Activated CD8-positive, alpha-beta T cell treated with anti-CD3 and anti-CD28 coated beads, Interleukin-2, amount 10 ng/mL, durations not matched to agents 7 days and 5 days (primary cell): ENCODE results near the gene SIN3B. TPM values are rescaled to one million over a fixed set of nuclear protein-coding genes. Genes with fewer than 3 reads are reported as not detected.

Experiments used
- ATAC-seq: fragments of 150-1000 bp; cut with Tn5 transposase; one replicate; pipeline ENCODE4 v1.10.0; 2021; ENCODE audit warnings: moderate library complexity
- CTCF ChIA-PET: fragments of 350-600 bp; sonication (Branson Sonifier 250); formaldehyde crosslinking; loops from one replicate; lab custom pipeline; 2021; ENCODE audit warnings: antibody characterized with exemption; lab: Charles Lee
- POLR2A ChIA-PET: fragments of 350-600 bp; sonication (Branson Sonifier 250); formaldehyde crosslinking; loops from one replicate; lab custom pipeline; 2021; ENCODE audit warnings: antibody characterized with exemption; lab: Charles Lee
- DNase-seq: peaks from one replicate; pipeline ENCODE4 v3.0.0-alpha.2; 2020
- H3K27ac Mint-ChIP-seq: one replicate; pipeline ENCODE4 v1.8.0; 2021; ENCODE audit warnings: mild to moderate bottlenecking, mixed read lengths
- H3K27me3 Mint-ChIP-seq: one replicate; pipeline ENCODE4 v1.8.0; 2021; ENCODE audit warnings: low read depth, mixed read lengths
- H3K36me3 Mint-ChIP-seq: one replicate; pipeline ENCODE4 v1.8.0; 2021; ENCODE audit warnings: low read depth, mixed read lengths
- H3K4me1 Mint-ChIP-seq: one replicate; pipeline ENCODE4 v1.8.0; 2021; ENCODE audit warnings: low read depth, mixed read lengths
- H3K4me3 Mint-ChIP-seq: one replicate; pipeline ENCODE4 v1.8.0; 2021; ENCODE audit warnings: mild to moderate bottlenecking, mixed read lengths
- H3K9me3 Mint-ChIP-seq: one replicate; pipeline ENCODE4 v1.8.0; 2022; ENCODE audit warnings: mixed read lengths; ENCODE audit not compliant: insufficient read depth
- total RNA-seq, 2 experiments: library from RNA; stranded (reverse); gene quantifications; one replicate each; pipeline ENCODE4 v1.2.3, GENCODE V29; 2021

SIN3B gene
- total RNA-seq, 2 experiments from 2014 or later: 30.5 to 31.9 TPM

DNA sequence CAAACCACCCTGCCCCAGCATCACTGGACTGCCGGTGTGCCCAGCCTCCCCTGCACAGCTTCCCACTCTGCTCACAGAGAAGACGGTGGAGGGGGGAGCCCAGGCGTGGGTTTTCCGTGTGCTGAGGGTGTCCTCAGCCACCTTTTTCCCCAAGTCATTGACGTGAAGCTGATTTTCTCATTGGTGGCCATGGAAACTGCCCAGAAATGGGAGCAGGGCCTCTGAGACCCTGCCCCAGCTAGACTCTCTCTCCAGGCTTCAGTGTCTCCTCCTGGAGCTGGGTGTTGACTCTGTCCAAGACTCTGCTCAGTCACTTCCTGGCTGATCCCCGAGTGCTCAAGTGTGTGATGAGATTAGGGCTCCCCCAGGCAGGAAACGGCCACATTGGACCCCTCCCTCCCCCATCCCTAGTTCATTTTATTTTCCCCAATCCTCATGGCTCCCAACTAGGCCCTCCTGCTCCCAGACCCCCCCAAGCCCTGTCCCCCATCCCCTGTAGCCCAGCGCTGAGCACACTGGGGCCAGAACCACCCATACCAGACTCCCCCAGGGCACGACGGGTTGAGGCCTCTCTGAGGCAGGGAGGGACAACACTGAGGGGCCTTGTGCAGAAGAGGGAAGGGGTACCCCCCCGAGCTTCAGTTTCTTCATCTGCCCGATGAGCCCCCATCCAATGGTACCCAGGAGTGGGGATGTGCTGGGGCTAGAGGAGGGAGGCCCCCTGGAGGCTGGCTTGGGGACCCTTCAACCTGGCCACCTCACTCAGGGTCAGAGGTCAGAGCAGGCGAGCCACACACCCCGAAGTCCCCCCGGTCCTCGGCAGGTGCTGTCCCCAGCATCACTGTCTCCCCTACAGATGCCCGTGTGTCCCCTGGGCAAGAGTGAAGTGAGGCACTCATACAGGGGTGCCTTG is 58.4 kb downstream of the SIN3B start:
- ChIA-PET CTCF (no interaction called here), POLR2A (no interaction called here)
- Mint-ChIP-seq H3K4me1 (peaks cover 50% of the 10 kb centered on the region), H3K27me3 (peaks cover 4% of the 10 kb centered on the region), H3K4me3 (no peak overlapping the region), H3K27ac (peak overlapping the region; percentile 30), H3K9me3 (peaks cover 4% of the 10 kb centered on the region), H3K36me3 (peaks cover 5% of the 10 kb centered on the region)
- ATAC-seq (no peak), DNase-seq (no peak)

GRCh38 chr19:16888629-16889365 is 59.6 kb downstream of the SIN3B start, which contains the start of gene F2RL3:
F2RL3 (plus strand) TSS chr19:16888999; CDS start chr19:16889190, 191 bp downstream.
- Mint-ChIP-seq H3K9me3 (no peaks in the 10 kb centered on the region), H3K27ac (peak within 1 kb of the TSS; percentile 76), H3K4me3 (peak within 1 kb of the TSS; percentile 49), H3K36me3 (no peaks in the 10 kb centered on the region), H3K27me3 (peaks cover 9% of the 10 kb centered on the region), H3K4me1 (peaks cover 55% of the 10 kb centered on the region)
- ChIA-PET POLR2A (no interaction called here), CTCF (interaction anchor here (0.8 kb wide), 1 partner anchor 117 kb away, joined by 3 read pairs; no protein-coding TSS in a partner anchor)
- ATAC-seq: peak; percentile 54
- peak; percentile 55 for DNase-seq

DNA sequence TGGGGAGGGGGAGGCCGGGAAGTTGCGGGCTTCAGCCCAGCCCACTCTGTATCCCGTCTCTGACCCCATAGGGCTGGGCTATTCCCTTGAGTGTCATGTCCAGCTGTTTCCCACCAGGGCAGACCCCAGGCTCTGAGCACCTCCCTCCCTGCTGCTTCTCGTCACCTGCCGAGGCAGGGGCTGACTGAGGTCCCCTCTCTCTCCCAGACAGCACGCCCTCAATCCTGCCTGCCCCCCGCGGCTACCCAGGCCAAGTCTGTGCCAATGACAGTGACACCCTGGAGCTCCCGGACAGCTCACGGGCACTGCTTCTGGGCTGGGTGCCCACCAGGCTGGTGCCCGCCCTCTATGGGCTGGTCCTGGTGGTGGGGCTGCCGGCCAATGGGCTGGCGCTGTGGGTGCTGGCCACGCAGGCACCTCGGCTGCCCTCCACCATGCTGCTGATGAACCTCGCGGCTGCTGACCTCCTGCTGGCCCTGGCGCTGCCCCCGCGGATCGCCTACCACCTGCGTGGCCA is 60.2 kb downstream of the SIN3B start:
- Mint-ChIP-seq H3K4me3 (peak overlapping the region; percentile 49), H3K36me3 (no peaks in the 10 kb centered on the region), H3K27me3 (peaks cover 10% of the 10 kb centered on the region), H3K9me3 (no peaks in the 10 kb centered on the region), H3K4me1 (peaks cover 58% of the 10 kb centered on the region), H3K27ac (peak overlapping the region; percentile 76)
- ChIA-PET POLR2A (no interaction called here), CTCF (interaction anchor here (0.8 kb wide), 1 partner anchor 117 kb away, joined by 3 read pairs; no protein-coding TSS in a partner anchor)
- ATAC-seq: no peak
- no peak for DNase-seq

- peaks cover 60% of the 10 kb centered on the region for H3K4me1 Mint-ChIP-seq
- CTCF ChIA-PET: no interaction called here
- no peaks in the 10 kb centered on the region for H3K9me3 Mint-ChIP-seq
- POLR2A ChIA-PET: no interaction called here
- no peak for ATAC-seq
- H3K4me3 Mint-ChIP-seq: no peak overlapping the region
- no peak overlapping the region for H3K27ac Mint-ChIP-seq
- H3K27me3 Mint-ChIP-seq: peaks cover 15% of the 10 kb centered on the region
- no peaks in the 10 kb centered on the region for H3K36me3 Mint-ChIP-seq
- DNase-seq: no peak
Observed at GRCh38 chr19:16889883-16890460, 60.8 kb downstream of the SIN3B start.

DNA sequence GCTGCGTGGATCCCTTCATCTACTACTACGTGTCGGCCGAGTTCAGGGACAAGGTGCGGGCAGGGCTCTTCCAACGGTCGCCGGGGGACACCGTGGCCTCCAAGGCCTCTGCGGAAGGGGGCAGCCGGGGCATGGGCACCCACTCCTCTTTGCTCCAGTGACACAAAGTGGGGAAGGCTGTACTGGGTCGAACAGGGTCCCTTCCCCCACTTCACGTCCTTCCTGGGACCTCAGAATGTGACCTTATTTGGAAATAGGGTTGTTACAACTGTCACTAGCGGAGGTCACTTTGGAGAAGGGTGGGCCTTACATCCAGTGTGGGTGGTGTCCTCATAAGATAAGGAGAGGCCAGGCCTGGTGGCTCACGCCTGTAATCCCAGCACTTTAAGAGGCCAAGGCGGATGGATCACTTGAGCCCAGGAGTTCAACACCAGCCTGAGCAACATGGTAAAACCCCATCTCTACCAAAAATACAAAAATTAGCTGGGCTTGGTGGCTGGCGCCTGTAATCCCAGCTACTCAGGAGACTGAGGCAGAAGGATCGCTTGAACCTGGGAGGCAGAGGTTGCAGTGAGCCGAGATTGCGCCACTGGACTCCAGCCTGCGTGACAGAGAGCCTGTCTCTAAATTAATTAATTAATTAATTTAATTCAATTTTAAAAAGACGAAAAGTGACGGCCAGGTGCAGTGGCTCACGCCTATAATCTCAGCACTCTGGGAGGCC is 61.4 kb downstream of the SIN3B start:
- peaks cover 21% of the 10 kb centered on the region for H3K27me3 Mint-ChIP-seq
- POLR2A ChIA-PET: no interaction called here

DNA sequence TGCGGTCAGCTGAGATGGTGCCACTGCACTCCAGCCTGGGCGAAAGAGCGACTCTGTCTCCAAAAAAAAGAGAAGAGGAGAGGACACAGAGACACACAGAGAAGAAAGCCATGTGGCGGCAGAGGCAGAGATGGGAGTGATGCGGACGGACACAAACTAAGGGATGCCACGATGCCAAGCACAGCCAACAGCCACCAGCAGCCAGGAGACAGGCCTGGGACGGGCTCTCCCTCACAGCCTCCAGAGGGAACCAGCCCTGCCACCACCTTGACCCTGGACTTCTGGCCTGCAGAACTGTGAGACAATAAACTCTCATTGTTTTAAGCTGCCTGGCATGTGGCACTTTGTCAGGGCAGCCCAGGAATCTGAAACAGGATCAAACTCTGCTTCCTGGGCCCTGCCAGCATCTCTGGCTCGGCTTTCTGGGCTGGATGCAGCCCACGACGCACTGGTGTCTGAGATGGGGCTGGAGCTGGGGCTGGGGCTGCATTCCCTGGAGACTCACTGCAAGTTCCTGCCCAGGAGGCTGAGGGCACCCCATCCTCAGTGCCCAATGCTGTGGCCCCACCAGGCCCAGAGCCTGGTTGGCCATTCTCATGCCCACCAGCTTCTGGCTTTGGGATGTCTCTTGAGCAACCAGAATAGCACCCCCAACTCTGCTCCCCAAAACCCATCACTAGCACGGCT is 62.6 kb downstream of the SIN3B start:
- ChIA-PET POLR2A (no interaction called here), CTCF (no interaction called here)
- H3K9me3 Mint-ChIP-seq: no peaks in the 10 kb centered on the region
- peaks cover 24% of the 10 kb centered on the region for H3K27me3 Mint-ChIP-seq
- peak overlapping the region; percentile 43 for H3K27ac Mint-ChIP-seq
- no peak for ATAC-seq
- H3K4me3 Mint-ChIP-seq: no peak overlapping the region
- no peak for DNase-seq
- peaks cover 67% of the 10 kb centered on the region for H3K4me1 Mint-ChIP-seq
- H3K36me3 Mint-ChIP-seq: no peaks in the 10 kb centered on the region

More for the DNA sequence above, 61.4 kb downstream of the SIN3B start:
- CTCF ChIA-PET: no interaction called here
- Mint-ChIP-seq H3K27ac (no peak overlapping the region), H3K4me1 (peaks cover 63% of the 10 kb centered on the region), H3K9me3 (no peaks in the 10 kb centered on the region), H3K36me3 (no peaks in the 10 kb centered on the region), H3K4me3 (no peak overlapping the region)
- ATAC-seq (no peak), DNase-seq (no peak)

- Mint-ChIP-seq H3K9me3 (no peaks in the 10 kb centered on the region), H3K27ac (peak overlapping the region; percentile 43), H3K27me3 (peaks cover 26% of the 10 kb centered on the region), H3K36me3 (no peaks in the 10 kb centered on the region), H3K4me3 (no peak overlapping the region), H3K4me1 (peaks cover 63% of the 10 kb centered on the region)
- no peak for ATAC-seq
- POLR2A ChIA-PET: no interaction called here
- CTCF ChIA-PET: no interaction called here
- DNase-seq: no peak
Observed at GRCh38 chr19:16892436-16892835, 63.2 kb downstream of the SIN3B start.

DNA sequence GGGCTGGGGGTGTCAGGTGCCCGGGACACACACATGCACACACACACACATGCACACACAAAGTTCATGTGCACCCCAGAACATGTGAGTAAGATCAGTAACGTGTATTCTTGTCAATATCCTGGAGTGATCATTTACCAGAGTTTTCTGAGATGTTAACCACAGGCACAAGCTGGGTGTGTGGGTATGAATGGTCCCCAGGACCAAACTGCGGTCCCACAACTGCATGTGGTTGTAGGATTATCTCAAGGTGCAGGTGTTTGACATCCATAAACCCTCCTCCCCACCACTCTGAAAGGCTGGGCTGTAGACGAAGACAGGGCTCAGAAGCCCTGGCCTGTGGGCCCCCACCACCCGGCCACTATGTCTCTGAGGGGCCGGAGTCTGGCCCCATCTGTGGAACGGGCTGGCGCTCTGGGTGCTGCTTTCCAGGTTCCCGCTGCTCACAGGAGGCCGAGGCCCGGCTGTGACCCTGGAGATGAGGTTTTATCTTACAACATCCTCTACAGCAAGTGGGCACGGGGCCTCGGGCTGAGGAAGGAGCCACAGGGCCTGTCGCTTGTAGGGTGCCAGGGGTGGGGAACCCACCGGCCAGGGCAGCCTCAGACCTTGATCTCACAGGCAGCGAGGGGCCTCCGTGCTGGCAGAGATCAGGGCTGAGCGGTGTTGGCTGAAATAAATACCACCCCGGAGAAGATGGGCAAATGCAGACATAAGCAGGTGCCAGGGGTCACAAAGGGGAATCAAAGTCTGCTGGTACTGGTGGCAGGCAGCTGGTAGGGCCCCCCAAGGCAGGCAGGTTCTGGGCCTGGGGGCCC is 63.9 kb downstream of the SIN3B start:
- CTCF ChIA-PET: no interaction called here
- H3K36me3 Mint-ChIP-seq: no peaks in the 10 kb centered on the region
- DNase-seq (peak; percentile 37), ATAC-seq (no peak)
- H3K27me3 Mint-ChIP-seq: peaks cover 26% of the 10 kb centered on the region
- peak overlapping the region; percentile 61 for H3K27ac Mint-ChIP-seq
- no peaks in the 10 kb centered on the region for H3K9me3 Mint-ChIP-seq
- H3K4me3 Mint-ChIP-seq: no peak overlapping the region
- POLR2A ChIA-PET: no interaction called here
- peaks cover 56% of the 10 kb centered on the region for H3K4me1 Mint-ChIP-seq

DNA sequence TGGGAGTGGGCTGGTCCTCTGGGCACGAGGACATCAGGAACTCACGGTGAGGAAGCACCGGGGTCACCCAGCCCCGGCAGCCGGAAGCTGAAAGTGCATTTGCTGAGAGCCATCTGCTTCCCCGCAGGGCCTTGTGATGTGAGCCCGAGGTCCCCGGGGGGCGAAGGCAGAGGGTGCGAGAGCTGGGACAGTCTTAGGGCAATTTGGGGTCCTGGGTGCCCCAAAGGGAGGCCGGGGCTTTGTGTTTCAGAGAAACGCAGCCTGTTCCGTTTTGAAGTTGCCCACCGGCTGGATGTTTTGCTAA is 64.4 kb downstream of the SIN3B start:
- H3K4me1 Mint-ChIP-seq: peaks cover 57% of the 10 kb centered on the region
- H3K36me3 Mint-ChIP-seq: peaks cover 4% of the 10 kb centered on the region
- no peak for ATAC-seq
- no peaks in the 10 kb centered on the region for H3K9me3 Mint-ChIP-seq
- CTCF ChIA-PET: no interaction called here
- peak overlapping the region; percentile 61 for H3K27ac Mint-ChIP-seq
- H3K27me3 Mint-ChIP-seq: peaks cover 30% of the 10 kb centered on the region
- POLR2A ChIA-PET: no interaction called here
- no peak overlapping the region for H3K4me3 Mint-ChIP-seq
- no peak for DNase-seq

DNA sequence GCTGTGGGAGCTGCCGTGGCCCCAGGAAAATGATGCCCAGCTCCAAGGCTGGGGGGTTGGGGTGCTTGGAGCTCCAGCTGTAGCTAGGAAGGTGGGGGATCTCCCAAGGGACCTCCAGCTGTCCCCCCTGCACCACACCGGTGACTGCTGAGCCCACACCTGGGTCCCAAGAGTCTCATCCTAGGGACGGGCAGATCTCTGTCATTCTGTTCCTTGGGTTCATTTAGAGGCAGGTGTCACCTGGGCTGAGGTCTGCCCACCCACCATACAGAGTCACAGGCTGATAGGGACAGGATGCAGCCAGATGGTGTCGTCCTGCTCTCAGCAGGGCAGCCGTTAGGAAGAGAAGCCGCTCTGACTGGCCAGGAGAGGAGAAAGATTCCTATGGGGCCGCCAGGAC is 64.9 kb downstream of the SIN3B start:
- peaks cover 31% of the 10 kb centered on the region for H3K27me3 Mint-ChIP-seq
- POLR2A ChIA-PET: no interaction called here

More for the DNA sequence above, 64.9 kb downstream of the SIN3B start:
- Mint-ChIP-seq H3K27ac (no peak overlapping the region), H3K9me3 (no peaks in the 10 kb centered on the region), H3K4me1 (peaks cover 56% of the 10 kb centered on the region), H3K4me3 (no peak overlapping the region), H3K36me3 (peaks cover 4% of the 10 kb centered on the region)
- no peak for DNase-seq
- no peak for ATAC-seq
- CTCF ChIA-PET: interaction anchor here (1.2 kb wide), 1 partner anchor 115 kb away, joined by 3 read pairs; no protein-coding TSS in a partner anchor
